HG02852 (cell line): ENCODE data around the gene KIRREL1.

Source experiments
- ATAC-seq: cut with Tn5 transposase; IDR thresholded peaks from one replicate; pipeline ENCODE4 v1.9.1; 2021; ENCODE audit warnings: mild to moderate bottlenecking, moderate library complexity; ENCODE audit not compliant: unreplicated experiment

Gene KIRREL1

DNA sequence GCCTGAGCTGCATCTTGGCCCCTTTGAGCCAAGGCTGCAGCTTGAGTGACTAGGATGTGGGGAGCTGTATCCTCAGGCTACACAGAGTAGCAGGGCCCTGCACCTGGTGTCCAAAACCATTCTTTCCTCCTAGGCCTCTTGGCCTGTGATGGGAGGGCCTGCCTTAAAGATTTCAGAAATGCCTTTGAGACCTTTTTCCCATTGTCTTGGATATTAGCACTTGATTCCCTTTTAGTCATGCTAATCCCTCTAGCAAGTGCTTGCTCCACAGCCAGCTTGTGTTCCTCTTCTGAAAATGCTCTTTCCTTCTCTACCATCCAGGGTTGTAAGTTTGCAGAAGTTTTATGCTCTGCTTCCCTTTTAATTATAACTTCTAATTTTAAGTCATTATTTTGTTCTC is 21.7 kb upstream of the KIRREL1 start:
- ATAC-seq, result no peak

DNA sequence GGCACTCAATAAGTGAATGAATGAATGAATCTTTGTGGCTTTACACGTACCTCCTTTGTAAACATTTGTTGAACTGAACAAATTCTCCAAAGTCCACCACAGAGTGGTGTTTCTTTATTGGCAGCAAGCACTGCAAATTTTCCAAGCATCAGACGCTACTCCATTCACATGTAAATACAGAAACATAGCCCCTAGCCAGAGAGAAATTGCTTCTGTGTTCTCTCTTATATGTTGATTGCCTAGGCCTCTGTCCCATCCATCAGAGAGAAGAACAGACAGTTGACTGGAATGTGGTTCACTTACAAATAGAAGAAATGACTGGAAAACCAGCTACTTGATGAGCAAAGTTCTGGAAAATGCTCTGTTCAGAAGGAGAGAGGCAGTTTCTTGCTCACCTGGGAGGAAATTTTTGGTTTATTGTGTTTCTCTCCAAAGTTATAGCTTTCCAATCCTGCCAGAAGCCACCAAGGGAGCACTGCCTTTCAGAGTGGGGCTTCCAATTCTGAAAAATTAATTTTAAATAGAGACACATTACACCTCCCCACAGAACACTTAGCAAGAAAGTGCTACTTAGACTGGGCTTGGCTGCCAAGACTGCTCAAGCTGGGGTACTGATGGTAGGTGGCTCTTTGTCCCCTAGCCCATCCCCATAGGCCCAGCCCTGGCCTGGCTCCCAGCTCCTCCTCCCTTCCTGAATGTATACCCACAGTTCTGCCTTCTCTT is 18.1 kb upstream of the KIRREL1 start:
- no peak for ATAC-seq

DNA sequence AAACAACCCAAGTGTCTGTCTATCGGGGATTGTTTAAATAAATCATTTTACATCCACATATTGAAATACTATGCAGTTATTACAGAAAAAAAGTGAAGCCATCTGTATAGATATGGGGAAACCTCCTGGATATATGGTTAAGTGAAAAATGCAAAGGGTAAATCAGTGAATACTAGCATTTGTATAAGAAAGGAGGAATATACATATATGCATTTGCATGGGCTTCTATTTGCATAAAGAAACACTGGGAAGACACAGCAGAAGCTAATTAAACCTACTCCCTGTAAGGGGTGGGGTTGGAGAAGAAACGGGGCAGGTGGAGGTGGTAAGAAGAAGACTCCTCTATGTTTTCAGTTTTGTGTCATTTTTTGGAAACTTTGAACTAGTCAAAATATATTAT is 16.6 kb upstream of the KIRREL1 start:
- no peak for ATAC-seq

DNA sequence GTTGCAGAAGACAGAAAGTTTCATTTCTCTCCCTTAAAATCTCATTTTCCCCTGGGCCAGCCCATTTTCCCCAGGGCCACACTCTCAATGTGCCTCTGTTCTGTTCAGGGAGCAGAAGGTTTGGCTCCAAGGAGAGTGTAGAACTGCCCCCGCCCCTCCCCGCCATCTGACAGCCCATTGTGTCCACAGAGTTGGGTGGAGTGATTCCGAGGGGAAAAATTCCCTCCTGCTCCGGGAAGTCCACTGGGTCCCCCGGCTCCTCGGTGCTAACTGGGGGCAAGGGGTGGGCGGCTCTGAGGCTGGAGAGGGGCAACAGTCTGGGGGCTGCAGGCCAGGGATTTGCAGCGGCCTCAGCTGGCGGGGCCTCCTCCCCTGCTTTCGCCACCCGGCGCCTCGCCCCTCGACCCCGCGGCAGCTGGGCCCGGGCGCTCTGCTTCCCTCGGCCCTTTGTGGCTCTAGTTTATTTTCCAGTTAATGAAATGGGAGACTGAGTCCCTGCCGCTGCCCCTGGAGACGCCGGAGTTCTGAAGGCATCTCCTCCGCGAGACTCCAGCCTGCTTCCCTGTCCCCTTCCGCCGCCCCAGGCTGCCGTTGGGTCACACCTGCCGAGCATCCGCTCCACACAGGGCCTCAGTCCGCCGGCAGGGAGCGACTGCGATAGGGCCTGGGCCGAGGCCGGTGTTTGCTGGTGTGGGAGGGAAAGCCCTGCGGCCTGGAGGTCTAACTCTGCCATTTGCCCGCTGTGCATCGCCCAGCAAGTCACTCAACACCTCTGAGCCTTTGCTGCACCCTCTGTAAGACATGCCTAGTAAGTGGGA is 14.7 kb upstream of the KIRREL1 start:
- ATAC-seq, result no peak

DNA sequence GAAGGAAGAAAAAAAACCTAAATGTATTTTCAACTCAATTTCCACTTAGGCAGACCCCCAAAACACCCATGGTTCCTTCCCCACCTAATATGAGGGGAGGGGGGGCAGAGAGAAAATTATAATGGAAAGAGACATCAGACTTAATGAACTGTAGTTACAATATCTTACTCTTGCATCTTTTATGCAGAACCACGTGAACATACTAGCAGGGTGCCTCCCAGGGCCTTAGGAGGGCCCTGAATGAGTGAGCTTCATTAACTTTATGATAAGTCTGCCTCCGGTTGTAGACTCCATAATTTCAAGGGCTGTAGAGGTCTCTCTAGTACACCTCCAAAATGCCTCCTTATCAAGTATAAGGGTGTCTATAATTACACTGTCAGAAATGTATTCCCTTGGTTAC is 11.3 kb upstream of the KIRREL1 start:
- no peak for ATAC-seq

DNA sequence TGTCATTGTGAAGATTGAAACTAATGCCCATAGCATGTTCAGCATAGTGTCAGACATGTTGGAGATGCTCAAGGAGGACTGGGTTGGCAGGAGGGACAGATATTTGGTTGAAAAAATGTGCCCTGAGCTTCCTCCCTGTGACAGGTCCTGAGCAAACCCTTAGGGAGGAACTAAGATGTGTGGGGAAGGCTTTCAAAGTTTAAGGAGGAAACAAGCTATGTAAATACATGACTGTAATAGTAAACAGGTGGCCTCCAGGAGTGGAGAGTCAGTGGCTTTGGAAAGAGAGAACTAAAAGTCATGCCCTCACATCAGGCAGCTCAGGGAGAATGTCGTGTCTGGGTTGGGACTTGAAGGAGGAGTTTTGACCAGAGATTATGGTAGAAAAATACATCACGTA is 9.7 kb upstream of the KIRREL1 start:
- no peak for ATAC-seq

DNA sequence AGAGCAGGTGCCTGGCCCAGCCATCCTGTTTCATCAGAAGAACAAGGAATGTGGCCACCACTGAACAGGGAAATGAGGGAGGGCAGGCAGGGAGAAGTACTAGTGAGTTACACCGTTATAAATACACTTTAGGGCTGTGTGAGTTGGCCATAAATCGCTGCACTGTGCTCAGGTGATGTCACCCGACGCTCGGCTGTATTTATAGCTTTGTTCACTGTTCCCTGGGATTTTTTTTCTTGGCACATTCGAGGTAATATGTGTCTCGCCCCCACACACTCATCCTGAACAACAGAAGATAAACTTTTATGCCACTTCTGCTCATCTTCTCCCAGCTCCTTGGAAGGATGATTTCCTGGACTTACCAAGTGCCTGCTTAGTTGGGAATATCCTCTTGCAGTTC is 9.0 kb upstream of the KIRREL1 start:
- no peak for ATAC-seq

DNA sequence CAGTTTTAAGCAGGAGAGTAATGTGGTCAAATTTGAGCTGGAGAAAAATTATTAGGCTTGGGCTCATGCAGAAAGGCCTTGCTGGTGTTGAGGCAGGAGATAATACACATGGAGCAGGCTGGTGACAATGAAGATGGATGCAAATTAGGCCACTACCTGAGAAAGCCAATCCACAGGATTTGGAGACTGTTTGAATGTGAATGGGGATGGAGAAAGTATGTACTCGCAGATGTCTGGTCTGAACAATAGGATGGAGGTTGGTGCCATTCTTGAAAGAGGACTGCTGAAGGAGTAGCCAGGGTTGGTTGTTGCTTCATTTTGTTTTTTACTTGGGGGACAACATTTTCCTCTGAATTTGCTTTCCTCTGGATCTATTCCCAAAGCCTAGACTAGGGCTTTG is 8.0 kb upstream of the KIRREL1 start:
- no peak for ATAC-seq

DNA sequence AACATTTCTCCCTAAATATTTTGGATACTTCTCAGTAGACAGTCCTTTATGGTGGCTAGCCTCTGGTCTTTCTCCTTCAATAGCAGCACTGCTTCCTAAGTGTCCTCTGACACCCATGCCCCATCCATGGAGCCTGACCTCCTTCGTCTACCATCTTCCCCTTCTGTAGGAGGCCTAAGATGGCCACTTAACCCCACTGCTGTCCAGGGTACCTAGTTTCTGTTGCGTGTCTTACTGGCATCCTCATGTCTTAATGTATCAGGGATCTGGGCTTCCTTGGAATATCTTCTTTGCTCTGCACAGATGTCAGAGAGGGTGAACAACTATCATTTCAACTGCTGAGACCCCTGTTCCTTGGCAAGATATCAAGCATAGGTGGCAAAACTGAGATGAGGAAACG is 5.4 kb upstream of the KIRREL1 start:
- ATAC-seq, result no peak

DNA sequence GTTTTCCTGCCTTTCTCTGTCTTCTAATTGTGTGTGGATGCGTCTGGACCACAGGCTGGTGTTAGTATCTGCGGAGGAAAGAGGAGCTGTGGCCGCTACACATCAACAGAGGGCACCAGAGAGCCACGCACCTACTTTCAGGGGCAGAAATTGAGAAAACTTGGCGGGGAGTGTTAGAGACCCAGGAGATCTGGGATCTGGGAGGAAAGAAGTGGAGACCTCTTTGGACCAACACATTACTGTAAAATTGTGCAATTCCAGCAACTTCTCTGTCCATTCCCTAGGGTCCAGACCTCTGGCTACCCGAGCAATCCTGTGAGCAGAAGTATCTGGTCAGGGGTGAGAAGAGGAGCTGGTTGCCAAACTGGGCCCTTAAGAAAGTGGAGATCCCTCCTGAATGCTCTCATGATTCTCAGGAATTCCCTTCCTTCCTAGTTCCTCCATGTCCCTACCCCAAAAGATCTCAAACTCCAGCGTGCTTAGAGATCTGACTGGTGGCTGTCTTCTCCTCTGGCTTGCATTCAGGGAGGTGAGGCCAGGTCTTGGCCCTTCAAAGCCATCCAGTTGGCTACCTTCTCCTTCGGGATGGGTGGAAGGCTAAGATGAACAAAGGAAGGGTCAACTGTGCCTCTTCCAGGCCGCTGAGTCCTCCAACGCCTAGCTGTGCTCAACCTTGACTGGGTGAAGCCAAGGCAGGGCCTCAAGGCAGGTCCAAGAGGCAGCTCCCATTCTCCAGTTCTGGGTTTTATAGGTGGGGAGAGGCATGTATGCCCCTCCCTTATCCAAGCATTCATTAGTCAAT is 1.2 kb upstream of the KIRREL1 start:
- no peak for ATAC-seq

DNA sequence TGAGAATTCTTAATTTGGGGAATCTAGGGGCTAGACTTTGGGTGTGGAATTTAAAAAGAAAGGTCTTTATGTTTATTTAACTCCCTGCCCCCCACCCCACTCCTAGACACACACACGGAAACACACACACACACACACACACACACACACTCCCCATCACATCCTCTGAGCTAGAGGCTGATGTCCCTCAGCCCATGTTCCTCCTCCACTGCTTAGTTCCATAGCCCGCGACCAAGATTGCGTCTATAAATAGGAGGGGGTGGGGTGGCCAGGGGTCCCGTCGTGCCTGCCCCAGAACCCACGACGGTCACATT is 655 bp upstream of the KIRREL1 start:
- ATAC-seq, result no peak

DNA sequence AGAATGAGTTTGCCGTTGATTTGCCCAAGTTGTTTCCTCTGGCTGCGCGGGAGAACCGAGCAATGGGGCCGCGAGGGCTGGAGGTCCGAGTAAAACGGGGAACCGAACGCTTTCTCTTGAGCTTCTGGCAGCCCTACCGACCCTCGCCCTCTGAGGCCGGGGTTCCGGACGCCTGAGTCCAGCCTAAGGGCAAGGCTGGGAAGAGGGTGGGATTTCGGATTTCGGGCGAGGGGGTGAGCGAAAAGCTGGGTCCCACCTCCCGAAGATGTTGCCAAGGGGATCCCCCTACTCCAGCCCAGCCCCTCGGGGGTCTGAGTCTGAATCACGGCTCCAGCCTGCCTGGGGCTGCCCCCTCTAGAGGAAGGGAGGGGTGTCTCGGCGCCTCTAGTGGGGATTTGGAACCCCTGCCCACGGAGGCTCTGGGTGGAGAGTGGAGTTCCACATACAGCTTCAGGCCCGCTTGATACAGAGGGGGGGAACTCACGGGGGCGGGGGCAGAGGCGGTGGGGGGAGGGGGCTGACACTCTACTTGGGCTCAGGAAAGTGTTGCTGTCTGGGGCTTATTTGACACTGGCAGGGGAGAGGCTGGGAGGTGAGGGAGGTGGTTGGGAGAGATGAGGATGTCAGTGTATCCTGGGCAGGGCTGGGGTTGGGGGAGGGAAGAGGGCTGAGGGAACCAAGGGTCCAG is 617 bp downstream of the KIRREL1 start:
- no peak for ATAC-seq

DNA sequence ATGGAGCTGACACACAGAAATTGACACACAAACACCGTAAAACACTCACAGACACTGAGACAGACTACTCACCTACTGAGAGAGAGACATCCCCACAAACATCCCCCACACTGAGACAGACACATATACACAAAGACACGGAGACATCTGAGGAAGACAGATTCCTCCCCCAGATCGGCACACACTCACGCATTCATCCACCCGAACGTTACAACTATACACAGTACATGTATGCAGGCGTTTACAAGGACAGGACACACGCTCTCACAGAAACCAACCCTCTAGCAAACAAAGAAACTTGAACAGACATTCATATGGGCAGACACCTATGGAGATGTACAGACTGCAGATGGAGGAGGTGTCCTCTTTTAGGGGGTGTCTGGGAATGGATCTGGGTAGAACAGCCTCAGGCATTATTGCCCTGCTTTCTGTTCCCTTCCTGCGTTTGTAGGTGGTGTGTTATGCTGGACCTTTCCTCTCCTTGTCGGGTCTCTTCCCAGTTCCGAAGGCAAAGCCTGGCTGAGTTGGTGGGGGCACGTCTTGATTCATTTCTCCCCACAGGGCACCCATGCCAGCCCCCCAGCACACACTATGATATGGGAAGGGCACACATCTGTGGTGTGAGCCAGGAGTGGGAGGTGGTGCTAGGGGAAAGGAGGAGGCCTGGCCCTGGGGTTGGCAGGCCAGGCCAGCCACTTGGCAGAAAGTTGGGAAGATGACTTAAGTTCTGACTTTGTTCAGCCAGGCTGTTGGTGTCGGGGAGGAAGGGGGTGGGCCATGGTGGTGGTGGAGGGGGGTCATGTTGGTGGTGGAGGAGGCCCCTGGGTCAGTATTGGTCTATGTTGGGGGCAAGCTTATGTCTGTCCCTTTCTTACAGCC is 1.5 kb downstream of the KIRREL1 start:
- ATAC-seq, result no peak

DNA sequence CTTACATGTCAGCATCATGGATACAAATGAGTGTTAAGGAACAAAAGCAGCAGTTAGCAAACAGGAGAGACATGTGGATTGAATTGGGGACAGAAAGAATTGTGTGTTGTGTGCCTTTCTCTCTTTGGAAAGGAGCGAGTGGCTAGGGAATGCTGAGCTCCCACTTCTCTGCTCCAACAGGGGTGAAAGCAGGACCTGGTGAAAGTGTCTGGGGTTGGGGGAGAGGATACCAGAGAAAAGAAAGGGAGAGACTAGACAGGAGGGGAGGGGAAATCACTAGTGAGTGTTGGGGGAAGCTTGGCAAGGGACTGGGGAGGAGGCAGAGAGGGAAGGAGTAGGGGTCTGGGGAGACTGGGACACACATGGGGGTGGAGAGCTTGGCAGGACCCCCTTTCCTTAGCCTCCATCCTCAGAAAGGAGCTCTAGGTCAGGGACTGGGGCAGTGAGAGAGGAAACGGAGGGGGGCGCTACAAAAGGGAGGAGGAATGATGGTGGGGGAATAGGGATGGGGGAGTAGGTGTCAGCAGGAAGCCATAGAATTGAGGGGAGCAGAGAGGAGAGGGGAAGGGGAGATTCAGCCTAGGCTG is 2.2 kb downstream of the KIRREL1 start:
- no peak for ATAC-seq

DNA sequence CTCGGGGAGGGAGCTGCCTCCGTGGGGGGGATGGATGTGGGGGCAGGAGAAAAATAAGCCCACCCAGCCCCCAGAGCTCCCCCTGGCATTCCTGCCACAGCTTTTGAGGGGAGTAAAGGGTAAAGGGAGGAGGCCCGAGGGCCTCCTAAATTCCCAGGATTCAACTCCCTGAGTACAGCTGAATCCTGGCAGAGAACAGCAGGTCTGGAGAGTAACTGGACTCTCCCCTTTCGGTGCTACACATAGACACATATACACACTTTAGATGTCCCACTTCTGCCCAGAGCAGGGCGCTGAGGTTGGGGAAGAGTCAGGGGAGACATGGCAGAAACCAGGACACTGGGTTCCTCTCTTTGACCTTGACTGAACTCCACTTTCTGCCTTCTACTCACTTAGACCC is 3.0 kb downstream of the KIRREL1 start:
- no peak for ATAC-seq

DNA sequence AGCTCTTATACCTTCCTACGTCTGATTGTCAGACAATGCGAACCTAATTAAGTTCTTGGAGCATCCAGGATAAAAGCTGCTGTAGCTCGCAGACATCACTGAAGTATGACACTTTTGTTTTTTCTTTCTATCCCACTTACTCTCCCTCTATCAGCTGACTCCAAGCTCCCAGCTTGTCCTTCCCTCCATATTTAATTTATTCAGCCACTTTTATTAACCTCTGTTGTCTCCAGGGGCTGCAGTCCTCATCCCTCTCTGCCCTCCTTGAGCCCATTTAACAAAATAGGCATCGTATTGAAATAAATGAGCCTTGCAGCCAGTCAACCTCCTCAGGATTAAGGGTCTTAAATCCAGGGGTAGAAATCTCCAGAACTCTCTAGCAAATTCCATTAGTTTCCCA is 7.1 kb downstream of the KIRREL1 start:
- no peak for ATAC-seq

DNA sequence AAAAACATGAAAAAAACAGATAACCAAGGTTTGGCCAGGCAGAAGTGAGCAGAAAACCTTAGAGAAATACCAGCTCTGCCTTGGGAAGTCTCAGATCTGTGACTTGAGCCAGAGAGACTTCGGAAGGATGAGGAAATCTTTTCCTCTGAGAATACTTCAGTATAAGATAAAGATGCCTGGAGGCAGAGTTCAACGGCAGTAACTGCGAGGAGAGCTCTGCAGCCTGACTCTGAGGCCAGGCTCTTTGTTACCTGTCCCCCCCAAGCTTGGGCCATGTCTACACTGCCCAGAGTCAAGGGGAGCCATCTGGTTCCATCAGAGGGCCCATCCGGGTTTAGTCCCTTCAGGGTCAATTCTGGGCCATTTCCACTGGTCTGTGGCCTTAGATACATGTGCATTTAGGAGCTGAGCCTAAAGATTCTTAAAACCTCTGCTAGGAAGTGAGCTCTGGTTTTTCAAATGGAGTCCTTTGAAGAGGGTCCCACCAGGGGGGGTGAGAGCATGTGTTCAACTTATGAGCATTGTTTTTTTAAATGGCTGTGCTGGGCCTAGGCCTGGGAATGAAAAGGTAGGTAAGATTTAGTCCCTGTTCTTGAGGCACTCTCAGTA is 8.7 kb downstream of the KIRREL1 start:
- no peak for ATAC-seq

DNA sequence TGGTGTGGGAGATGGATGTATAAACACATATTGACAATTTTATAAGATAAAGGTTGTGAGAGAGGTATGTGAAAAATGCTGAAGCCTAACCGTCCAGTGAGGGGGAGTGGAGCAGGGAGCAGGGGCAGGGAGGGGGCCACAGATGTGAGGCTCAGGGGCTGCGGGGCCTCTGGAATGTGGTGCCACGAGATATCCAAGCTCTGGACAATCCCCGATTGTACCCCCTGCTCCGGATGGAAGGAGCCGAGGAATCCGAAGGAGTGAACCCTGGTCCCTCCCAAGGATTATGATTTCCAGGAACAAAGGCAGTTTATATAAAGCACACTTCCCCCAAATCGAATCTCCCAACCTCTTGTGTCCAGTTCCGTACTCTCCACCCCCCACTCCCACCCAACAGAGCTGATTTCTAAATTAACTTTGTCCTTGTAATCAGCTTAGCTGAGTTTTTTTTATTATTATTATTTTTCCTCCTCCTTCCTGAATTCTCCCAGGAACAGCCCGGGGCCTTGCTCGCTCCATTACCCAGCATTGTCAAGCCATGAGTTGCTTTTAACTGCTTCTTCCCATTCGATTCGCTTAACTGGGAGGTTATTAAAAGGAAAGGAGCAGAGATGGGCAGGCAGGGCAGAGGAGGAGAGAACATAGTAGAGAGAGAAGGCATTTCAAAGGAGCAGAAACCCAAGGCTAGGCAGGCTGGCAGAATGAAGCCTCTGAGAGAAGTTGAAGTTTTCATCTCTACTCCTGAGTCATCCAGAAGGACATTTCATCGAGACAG is 9.4 kb downstream of the KIRREL1 start:
- no peak for ATAC-seq

DNA sequence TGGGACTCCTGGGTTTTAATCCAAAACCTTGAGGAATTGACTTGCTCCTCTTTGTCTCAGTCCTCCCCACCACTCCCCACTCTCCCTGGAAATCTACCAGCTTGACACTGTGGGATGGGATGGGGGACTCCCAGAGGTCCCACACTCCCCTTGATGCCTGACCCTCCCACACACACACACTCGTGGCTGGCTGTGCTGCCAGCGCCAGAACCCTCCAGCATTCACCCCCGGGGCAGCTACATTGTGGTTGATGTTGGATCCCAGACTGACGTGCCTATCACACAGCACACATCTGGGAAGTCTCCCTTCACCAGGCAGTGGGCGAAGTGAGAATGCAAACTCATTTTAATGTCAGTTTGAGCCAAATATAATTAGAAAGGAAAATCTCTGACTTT is 10.0 kb downstream of the KIRREL1 start:
- no peak for ATAC-seq
